NCI-H69 (cell line): ENCODE measurements around the gene DOK3.

ENCODE experiments used
- DNase-seq: peaks from one replicate; lab custom pipeline; 2025; lab: John Stamatoyannopoulos, UW

DOK3 gene

GRCh38 chr5:177512736-177513380 lies 3.2 kb upstream of the DOK3 start:
- DNase-seq, result no peak

- DNase-seq, result no peak
Observed at GRCh38 chr5:177511796-177512675, 2.4 kb upstream of the DOK3 start.

GRCh38 chr5:177511181-177511580 lies 1.6 kb upstream of the DOK3 start:
- no peak for DNase-seq

- no peak for DNase-seq
Observed at GRCh38 chr5:177510567-177511053, 984 bp upstream of the DOK3 start.

GRCh38 chr5:177509991-177510566 lies 453 bp upstream of the DOK3 start:
- peak; percentile 14 for DNase-seq

GRCh38 chr5:177508837-177509236 lies 789 bp downstream of the DOK3 start:
- no peak for DNase-seq

- no peak for DNase-seq
Observed at GRCh38 chr5:177508221-177508611, 1.4 kb downstream of the DOK3 start.

GRCh38 chr5:177507596-177508220 lies 1.9 kb downstream of the DOK3 start:
- no peak for DNase-seq

GRCh38 chr5:177507165-177507564 lies 2.5 kb downstream of the DOK3 start:
- DNase-seq, result no peak

GRCh38 chr5:177505075-177505474 lies 4.6 kb downstream of the DOK3 start:
- no peak for DNase-seq

- no peak for DNase-seq
Observed at GRCh38 chr5:177504086-177505056, 5.3 kb downstream of the DOK3 start.

- no peak for DNase-seq
Observed at GRCh38 chr5:177503351-177504085, 6.1 kb downstream of the DOK3 start.

GRCh38 chr5:177502886-177503285 lies 6.7 kb downstream of the DOK3 start:
- DNase-seq, result no peak

GRCh38 chr5:177501874-177502678 lies 7.5 kb downstream of the DOK3 start:
- no peak for DNase-seq

- DNase-seq, result peak; percentile 90
Observed at GRCh38 chr5:177500685-177501522, 8.7 kb downstream of the DOK3 start.

GRCh38 chr5:177499842-177500241 lies 9.8 kb downstream of the DOK3 start:
- DNase-seq, result no peak

GRCh38 chr5:177498013-177498787 lies 11.4 kb downstream of the DOK3 start:
- DNase-seq, result peak; percentile 76
